NCI-H1417 treated with DMSO at 0.1 percent for 48 hours (cell line): Measurements from ENCODE around the gene MEN1.

Experiments
- DNase-seq: peaks from one replicate; lab custom pipeline; 2025; lab: John Stamatoyannopoulos, UW

MEN1 gene

DNA sequence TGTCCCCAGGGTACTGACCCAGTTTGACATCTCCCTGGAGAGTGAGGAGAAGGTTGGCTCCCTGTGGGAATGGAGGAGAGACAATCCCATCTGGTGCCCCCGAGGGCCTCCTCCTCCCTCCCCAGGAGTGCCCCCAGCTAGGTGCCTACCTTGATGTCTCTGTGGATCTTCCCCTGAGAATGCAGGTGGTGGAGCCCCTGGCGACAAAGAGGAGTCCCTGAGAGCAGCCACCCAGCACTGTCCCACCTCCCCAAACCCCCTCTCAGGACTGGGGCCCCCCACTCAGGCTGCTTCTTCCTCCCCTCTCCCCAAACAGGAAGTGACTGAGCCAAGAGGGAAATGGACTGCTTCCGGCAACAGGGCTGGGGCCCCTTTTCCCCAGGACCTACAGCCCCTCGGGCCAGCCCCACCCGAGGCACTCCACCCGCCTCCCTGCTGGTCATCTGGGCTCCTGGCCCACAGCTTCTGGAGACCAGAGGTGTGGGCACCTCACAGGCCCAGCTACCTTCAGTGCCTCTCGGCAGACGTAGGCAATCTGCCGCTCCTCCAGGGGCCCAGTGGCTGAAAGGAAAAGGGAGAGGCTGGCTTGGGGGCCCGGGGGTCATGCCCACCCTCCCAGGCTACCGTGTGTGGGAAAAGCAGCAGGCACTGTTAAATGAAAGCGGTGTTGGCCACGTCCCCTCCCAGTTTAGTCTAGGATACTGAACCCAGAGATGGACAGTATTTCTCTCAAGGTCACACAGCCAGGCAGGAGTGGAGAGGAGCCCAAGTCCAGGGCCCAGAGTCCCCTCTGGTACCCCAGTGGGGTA lies 8.6 kb downstream of the MEN1 start:
- no peak for DNase-seq

GRCh38 chr11:64801158-64801464 lies 9.2 kb downstream of the MEN1 start:
- no peak for DNase-seq

- no peak for DNase-seq
These were observed 9.8 kb downstream of the MEN1 start for GRCh38 chr11:64800303-64801157.

- no peak for DNase-seq
These were observed 10.6 kb downstream of the MEN1 start for GRCh38 chr11:64799623-64800302.

GRCh38 chr11:64799256-64799622 lies 11.1 kb downstream of the MEN1 start:
- DNase-seq = no peak

GRCh38 chr11:64796757-64797541 lies 13.4 kb downstream of the MEN1 start:
- no peak for DNase-seq

DNA sequence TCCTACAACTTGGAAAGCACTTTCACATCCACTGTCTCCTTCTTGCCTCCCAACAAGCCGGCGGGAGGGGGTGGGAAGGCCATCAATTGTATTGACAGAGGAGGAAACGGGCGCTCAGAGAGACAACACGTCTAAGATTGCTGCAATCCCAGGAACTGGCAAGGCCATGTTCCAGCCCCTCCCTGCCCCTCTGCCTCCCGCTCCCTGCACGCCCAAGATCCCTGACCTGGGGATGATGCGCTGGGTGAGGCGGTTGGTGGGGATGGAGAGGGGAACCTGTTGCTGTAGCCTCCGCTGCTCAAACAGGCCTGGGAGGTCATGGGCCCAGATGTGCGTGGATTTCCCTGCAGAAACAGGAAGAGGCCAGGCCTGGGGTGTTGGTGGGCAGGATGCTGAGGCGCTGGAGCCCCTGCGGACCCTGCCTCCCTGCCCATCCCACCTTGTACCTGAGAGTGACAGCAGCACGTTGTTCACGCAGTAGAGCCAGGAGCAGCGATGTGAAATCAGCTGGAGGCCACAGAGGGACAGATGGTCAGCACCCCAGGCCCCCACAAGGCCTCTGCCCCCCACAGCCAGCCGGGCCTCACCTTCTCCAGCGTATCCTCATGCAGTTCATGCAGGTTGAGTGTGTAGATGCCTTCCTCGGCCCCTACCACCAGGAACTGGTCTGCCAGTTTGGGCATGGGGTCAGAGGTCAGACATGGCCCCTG lies 14.1 kb downstream of the MEN1 start:
- DNase-seq = no peak

DNA sequence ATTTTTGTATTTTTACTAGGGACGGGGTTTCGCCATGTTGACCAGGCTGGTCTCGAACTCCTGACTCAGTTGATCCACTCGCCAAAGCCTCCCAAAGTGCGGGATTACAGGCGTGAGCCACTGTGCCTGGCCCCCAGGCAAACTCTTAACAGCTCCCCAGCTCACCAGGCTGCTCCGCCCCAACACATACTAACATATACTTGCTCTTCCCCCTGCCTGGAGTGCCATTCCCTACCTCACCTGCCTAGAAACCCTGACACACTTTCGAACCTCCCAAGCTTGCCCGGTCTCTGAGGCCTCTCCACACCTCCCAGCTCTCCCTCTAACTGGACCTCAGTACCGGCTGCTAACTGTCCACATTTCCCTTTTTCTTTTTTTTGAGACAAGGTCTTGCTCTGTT lies 15.8 kb downstream of the MEN1 start:
- no peak for DNase-seq

- no peak for DNase-seq
These were observed 16.8 kb downstream of the MEN1 start for GRCh38 chr11:64793271-64794160.

- no peak for DNase-seq
These were observed 17.9 kb downstream of the MEN1 start for GRCh38 chr11:64792482-64792881.

- no peak for DNase-seq
These were observed 18.5 kb downstream of the MEN1 start for GRCh38 chr11:64791781-64792291.

- DNase-seq = no peak
These were observed 19.9 kb downstream of the MEN1 start for GRCh38 chr11:64790205-64791095.

DNA sequence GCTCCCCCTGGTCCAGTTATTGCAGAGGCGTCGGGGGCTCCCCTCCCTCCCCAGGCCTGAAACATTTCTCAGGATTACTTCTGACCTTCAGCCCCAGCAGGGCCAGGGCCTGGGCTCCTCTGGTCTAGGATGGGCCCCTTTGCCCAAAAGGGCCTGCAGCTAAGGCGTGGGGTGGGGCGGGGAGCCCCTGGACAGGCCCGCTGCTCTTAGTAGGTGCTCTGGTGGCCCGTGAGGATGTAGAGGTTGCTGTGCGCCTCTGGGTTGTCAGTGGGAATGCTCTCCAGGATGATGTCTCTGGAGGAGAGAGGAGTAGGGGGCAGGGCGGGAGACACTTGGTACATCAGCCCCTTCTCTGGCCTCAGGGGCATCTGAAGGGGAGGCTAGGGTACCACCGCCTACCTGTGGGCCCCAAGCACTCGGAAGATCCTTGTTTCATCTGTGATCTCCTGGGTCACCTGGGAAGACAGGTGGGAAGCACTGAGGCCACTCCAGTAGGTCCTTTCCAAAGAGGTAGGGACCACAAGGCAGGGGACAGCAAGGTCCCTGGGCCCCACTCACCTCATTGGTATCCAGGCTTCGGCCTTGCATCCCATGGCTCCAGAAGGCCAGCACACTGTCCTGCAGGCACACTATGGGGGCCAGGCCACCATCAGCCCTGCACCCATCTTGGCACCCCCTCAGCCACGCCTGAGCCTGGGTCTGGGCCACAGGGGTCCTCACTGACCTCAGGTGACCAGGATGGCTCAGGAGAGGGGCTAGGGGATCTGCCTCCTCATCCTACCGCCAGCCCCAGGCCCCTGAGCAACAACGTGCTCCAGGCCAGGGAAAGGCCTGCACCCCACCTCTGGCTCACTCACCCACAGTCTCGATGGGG lies 20.8 kb downstream of the MEN1 start:
- no peak for DNase-seq

DNA sequence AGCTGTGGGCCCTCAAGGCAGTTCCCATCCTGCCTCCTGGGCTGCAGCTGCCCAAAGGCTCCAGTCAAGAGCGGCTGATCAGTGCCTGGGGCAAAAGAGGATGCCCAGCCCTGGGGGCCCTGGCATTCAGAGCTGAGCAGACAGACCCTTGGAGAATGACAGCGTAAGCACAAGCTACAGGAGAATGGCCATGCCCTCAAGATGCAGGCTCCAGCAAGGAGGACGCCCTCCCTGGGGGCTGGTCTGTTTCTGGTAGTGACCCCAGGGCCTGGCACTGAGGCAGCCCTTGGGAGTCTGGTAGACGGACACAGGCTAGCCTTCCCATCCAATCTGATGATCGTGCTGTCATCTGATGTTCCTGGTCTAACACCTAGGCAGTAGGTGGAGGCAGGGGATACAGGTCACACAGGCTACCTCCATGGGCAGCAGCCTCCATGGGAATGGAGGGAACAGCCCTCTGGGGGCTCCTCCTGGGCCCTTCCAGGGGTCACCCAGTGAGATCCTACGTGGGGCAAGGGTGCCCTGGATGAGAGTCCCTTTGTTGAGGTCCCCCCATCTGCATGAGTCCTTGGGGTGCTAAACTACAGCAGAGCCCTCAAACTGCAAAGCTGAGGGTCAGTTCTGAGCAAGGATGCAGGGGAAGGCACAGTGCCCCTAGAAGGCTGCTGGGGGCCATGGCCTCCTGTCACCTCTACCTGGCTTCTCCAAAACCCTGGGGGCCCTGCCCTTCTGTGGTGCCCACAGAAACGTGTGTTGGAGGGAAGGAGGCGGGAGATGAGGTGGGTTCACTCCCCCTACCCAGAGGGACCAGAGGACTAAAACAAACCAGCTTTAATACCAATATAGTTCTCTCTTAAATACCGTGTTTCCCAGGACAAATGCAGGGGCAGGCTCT lies 21.8 kb downstream of the MEN1 start:
- DNase-seq = no peak

DNA sequence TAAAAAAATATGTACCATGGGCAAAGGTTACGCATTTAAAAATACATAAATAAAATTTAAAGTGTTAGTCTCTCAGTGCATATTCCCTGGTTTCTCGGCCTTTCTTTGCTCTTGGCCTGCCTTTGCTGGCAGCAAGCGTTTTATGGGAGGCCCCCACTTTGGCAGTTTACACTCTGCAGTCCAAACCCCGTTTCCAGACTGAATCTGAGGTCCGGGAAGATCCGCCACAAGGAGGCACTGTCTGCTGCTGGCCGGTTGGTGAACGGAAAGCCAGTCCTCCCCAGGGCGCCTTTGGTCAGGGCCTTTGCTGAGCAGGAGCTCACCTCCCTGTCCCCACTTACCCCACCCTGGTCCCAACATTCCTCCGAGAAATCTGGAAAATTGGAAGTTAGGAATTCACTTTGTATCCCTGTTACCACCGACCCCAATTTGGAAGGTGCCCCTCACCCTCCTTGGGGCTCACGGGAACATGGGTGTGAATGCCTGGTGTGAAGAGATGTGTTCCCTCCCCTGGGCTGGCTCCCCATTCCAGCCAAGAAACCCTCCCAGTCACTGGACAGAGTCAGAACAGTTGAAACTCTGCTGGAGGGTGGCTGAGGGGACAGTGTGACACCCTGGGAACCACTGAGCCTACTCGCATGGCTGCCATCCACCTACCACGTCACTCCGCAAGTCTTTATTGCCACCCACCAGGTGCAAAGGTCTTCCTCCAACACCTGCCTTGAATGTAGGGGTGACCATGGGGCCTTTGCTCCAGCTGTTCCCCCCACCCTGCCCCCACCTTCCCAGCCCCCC lies 22.6 kb downstream of the MEN1 start:
- no peak for DNase-seq

- no peak for DNase-seq
These were observed 24.0 kb downstream of the MEN1 start for GRCh38 chr11:64786308-64786707.
